Measurements from ENCODE around the gene KLK5.

- no peak for TF ChIP-seq CTCF (conservative IDR thresholded peaks at IDR 0.05; ENCODE audit: low read length)
- no peak for TF ChIP-seq EZH2phosphoT487 (IDR thresholded peaks at IDR 0.05; ENCODE audit: borderline replicate concordance)
Observed at GRCh38 chr19:50909240-50910070, 43.4 kb downstream of the KLK5 start.

Measured in Loucy (cell line).